HS-5 (cell line): ENCODE data around the gene CHEK2.
"Not testable (repeated sequence)": the region's sequence is repeated elsewhere in the genome, so short reads cannot be mapped to it uniquely, and the experiment has no call there.

ENCODE experiments used
- DNase-seq: peaks from one replicate; pipeline ENCODE4 v3.0.0-alpha.2; 2012; ENCODE audit warnings: low read depth

CHEK2 gene

DNA sequence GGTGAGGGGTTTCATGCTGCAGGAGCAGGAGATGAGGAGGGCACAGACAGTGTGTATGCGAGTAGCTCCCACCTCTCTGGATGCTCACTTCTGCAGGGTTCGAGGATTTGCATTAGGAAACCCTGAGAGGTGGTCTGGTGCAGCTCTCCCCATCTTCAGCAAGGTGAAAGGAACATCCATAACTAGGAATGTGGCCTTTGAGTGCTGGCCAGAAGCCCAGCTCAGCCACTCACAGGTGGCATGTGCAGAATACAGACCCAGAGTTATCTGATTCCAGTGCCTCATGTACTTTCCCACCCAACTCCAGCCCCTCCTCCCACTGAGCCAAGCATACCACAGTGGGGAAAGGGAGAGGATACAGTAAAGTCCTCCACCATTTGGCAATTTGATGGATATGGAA is 51.8 kb downstream of the CHEK2 start:
- DNase-seq, result not testable (repeated sequence)

- DNase-seq, result not testable (repeated sequence)
Observed at GRCh38 chr22:28682966-28683365, 58.7 kb downstream of the CHEK2 start.

DNA sequence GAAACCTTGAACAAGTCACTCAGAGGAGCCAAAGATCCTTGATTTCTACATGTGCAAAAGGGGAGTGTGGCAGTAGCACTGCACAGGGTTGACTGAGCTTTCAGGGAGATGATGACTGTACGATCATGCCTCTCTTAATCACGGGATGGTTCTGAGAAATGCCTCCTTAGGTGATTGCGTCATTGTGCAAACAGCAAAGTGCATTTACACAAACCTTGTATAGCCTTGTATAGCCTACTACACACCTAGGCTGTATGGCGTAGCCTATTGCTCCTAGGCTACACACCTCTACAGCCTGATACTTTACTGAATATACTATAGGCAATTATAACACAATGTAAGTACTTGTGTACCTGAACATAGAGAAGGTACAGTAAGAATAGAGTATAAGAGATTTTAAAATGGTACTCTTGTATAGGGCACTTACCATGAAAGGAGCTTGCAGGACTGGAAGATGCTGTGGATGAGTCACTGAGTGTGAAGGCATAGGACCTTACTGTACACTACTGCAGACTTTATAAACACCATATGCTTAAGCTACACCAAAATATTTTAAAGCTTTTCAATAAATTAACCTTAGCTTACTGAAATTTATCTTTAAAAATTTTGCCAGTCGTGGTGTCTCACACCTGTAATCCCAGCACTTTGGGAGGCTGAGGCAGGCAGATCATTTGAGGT is 60.7 kb downstream of the CHEK2 start:
- DNase-seq, result not testable (repeated sequence)

GRCh38 chr22:28679611-28680287 is 61.9 kb downstream of the CHEK2 start, which contains the start of gene TTC28:
TSS of gene TTC28 (minus strand) at chr22:28679840. CDS start at chr22:28679723, 117 bp downstream.
- not testable (repeated sequence) for DNase-seq

- DNase-seq, result not testable (repeated sequence)
Observed at GRCh38 chr22:28678778-28679610, 62.6 kb downstream of the CHEK2 start.

- DNase-seq, result not testable (repeated sequence)
Observed at GRCh38 chr22:28678170-28678569, 63.5 kb downstream of the CHEK2 start.

DNA sequence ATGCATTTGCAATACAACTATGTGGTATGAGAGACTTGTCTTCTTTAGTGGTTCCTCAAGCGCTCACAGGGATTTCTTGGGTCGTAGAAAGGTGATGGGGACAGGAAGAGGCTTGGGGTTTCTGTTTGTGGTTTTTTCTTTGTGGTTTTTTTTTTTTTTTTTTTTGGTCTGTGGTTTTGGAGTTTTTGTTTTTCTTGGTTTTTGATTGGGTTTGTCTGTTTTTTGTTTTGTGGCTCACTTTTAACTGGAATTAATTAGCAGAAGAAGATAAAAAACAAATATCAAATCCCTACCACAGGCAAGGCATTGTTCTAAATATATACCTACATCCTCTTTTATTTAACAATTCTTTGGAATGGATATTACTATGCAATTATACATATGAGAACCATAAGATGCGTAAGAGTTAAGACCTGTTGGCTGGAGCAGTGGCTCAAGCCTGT is 67.5 kb downstream of the CHEK2 start:
- peak; percentile 34 for DNase-seq

- no peak for DNase-seq
Observed at GRCh38 chr22:28670756-28671155, 70.9 kb downstream of the CHEK2 start.

GRCh38 chr22:28670161-28670560 is 71.5 kb downstream of the CHEK2 start:
- no peak for DNase-seq

DNA sequence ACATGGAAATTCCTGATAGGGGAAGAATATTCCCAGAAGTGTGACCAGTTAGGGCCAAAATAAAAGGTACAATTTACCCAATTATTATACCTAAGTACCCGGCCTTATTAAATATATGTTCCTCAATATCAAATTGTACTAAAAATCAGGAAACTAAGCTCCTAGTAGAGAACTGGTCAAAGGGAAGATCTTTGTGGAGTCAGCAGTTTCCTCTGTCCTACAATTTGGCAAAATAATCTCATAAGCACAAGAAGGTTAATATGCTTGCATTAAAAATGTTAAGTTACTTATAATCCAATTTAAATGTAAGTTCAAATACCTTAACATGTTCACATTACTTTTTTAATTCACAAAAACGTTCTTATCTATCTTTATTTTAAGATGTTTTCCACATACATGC is 72.2 kb downstream of the CHEK2 start:
- no peak for DNase-seq

DNA sequence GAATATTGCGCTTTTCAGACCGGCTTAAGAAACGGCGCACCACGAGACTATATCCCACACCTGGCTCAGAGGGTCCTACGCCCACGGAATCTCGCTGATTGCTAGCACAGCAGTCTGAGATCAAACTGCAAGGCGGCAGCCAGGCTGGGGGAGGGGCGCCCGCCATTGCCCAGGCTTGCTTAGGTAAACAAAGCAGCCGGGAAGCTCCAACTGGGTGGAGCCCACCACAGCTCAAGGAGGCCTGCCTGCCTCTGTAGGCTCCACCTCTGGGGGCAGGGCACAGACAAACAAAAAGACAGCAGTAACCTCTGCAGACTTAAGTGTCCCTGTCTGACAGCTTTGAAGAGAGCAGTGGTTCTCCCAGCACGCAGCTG is 78.1 kb downstream of the CHEK2 start:
- not testable (repeated sequence) for DNase-seq

DNA sequence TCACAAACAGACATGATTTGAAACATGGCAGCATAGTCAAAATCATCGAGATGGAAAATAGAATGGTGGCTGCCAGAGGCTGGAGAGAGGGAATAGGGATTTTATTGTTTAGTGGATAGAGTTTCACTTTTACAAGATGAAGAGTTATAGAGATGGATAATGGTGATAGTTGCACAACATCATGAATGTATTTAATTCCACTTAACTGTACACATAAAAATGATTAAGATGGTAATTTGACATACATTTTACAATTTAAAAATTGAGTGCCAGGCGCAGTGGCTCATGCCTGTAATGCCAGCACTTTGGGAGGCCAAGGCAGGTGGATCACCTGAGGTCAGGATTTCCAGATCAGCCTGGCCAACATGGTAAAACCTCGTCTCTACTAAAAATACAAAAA is 83.2 kb downstream of the CHEK2 start:
- DNase-seq, result no peak

GRCh38 chr22:28656181-28656580 is 85.4 kb downstream of the CHEK2 start:
- DNase-seq, result no peak

DNA sequence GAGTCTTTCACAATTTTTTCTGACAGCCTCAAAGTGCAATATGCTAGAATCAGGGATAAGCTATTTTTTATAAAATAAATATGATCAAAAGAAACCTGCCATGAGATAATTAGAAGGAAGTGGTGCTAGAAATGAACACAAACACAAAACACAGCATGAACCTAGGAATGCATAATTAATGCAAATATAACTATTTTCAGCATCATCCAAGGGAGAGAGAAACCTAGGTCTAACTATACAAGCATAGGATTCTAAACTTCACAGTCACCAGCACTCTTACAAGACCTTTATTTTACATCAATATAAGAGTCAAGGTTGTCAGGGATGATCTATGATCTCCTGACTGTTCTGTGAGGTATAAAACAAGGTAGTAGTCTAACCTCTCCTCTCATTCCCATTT is 91.2 kb downstream of the CHEK2 start:
- DNase-seq, result no peak

GRCh38 chr22:28648792-28649191 is 92.8 kb downstream of the CHEK2 start:
- DNase-seq, result no peak

DNA sequence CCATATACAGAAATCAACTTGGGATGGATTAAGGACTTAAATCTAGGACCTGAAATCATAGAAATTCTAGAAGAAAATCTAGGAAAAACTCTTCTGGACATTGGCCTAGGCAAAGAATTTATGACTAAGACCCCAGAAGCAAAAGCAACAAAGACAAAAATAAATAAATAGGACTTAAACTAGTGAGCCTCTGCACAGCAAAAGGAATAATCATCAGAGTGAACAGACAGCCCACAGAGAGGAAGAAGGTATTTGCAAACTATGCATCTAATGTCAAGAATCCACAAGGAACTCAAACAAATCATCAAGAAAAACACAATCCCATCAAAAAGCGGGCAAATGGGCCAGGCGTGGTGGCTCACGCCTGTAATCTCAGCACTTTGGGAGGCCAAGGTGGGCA is 94.4 kb downstream of the CHEK2 start:
- DNase-seq, result no peak

DNA sequence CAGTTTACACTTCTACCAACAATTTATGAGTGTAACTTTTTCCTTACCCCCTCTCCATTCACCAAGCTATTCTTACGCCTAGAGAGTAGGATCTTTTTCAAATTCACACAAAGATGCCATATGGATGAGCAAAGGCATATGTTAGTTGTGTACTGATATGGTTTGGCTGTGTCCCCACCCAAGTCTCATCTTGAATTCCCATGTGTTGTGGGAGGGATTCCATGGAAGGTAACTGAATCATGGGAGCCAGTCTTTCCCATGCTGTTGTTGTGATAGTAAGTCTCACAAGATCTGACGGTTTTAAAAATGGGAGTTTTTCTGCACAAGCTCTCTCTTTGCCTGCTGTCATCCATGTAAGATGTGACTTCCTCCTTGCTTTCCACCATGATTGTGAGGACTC is 102.3 kb downstream of the CHEK2 start:
- DNase-seq, result no peak
